Transverse colon (tissue), 4 donors: Measurements from ENCODE around the gene TPRG1L. TPM values are rescaled to one million over a fixed set of nuclear protein-coding genes. Genes with fewer than 3 reads are reported as not detected.

ENCODE experiments used
- DNase-seq: peaks from one replicate; pipeline ENCODE4 v3.0.0-alpha.2; 2019
- H3K27ac ChIP-seq, 4 donors: fragments of 200-600 bp; sonication (generic); 2 replicates each; pipeline ENCODE4 v1.5.1; 2016 to 2018; ENCODE audit warnings: inconsistent platforms in 4 of 4
- H3K27me3 ChIP-seq: fragments of 200-600 bp; sonication (generic); 2 replicates; pipeline ENCODE4 v1.5.1; 2017; ENCODE audit warnings: inconsistent platforms
- H3K36me3 ChIP-seq, 4 donors: fragments of 200-600 bp; sonication (generic); 2 replicates each; pipeline ENCODE4 v1.5.1; 2017 to 2019; ENCODE audit warnings: inconsistent platforms in 4 of 4
- H3K4me1 ChIP-seq, 4 donors: fragments of 200-600 bp; sonication (generic); 2 replicates each; pipeline ENCODE4 v1.5.1; 2017 to 2020; ENCODE audit warnings: inconsistent platforms in 4 of 4
- H3K4me3 ChIP-seq, 4 donors: fragments of 200-600 bp; sonication (generic); 1 replicate in 1 of 4; 2 replicates in 3 of 4; pipeline versions ENCODE4 v1.5.1 to v1.6.1; 2017 to 2019; ENCODE audit warnings: inconsistent platforms in 4 of 4
- H3K9me3 ChIP-seq, 2 donors: fragments of 200-600 bp; sonication (generic); 2 replicates each; pipeline ENCODE4 v1.5.1; 2017 to 2019; ENCODE audit warnings: inconsistent platforms in 2 of 2
- EP300 ChIP-seq: sonication (generic); formaldehyde crosslinking; IDR thresholded peaks from one replicate; pipeline ENCODE4 v1.6.1; 2017; ENCODE audit warnings: antibody characterized with exemption, low read depth
- POLR2A ChIP-seq: fragments of 450-650 bp; IDR thresholded peaks from one replicate; pipeline ENCODE4 v1.6.1; 2016; ENCODE audit warnings: antibody characterized with exemption, mild to moderate bottlenecking, moderate library complexity
- POLR2AphosphoS5 ChIP-seq, 3 donors: sonication (generic); formaldehyde crosslinking; IDR thresholded peaks; one replicate each; pipeline ENCODE4 v1.6.1; 2016; ENCODE audit warnings: antibody characterized with exemption in 3 of 3
- WGBS, 2 donors: methylation state at CpG; one replicate each; pipeline ENCODE4 v1.1.5; 2018; ENCODE audit warnings: low coverage in 1 of 2; 5-methylcytosine and 5-hydroxymethylcytosine counted together
- in situ Hi-C, 4 donors: fragments of 200-750 bp; cut with MboI; loops; one replicate each; pipeline versions ENCODE4 v1.15.0 to v1.15.1; 2017; ENCODE audit warnings: low sequenced_read_pairs in 3 of 4, low pct_ligation_motif_present in 1 of 4, low pct_unique_long_range_greater_than_20kb in 1 of 4
- intact Hi-C: fragments of 100-400 bp; cut with DNase I; formaldehyde crosslinking; loops from one replicate; pipeline ENCODE4 v1.15.1; 2023; ENCODE audit warnings: low total_unique reads
- total RNA-seq, 4 donors: library from RNA; depleted of rRNA; stranded (reverse); fragments of >200 nt; gene quantifications; one replicate each; pipeline ENCODE4 v1.1.0, GENCODE V29; 2016
- TF ChIP-seq, protein P1 (sequence below), 5 experiments: fragments of 200-600 bp in 3 of 5; fragments of 450-650 bp in 2 of 5; sonication (generic) in 3 of 5; IDR thresholded peaks; 1 replicate in 2 of 5; 2 replicates in 3 of 5; pipeline ENCODE4 v1.5.1; 2016 to 2017; ENCODE audit warnings: antibody characterized with exemption in 5 of 5, inconsistent platforms in 3 of 5, mild to moderate bottlenecking in 2 of 5, moderate library complexity in 1 of 5

The TPRG1L gene
- total RNA-seq, 4 donors from 2014 or later = 24.5 to 86.8 (median 56.0) TPM

DNA sequence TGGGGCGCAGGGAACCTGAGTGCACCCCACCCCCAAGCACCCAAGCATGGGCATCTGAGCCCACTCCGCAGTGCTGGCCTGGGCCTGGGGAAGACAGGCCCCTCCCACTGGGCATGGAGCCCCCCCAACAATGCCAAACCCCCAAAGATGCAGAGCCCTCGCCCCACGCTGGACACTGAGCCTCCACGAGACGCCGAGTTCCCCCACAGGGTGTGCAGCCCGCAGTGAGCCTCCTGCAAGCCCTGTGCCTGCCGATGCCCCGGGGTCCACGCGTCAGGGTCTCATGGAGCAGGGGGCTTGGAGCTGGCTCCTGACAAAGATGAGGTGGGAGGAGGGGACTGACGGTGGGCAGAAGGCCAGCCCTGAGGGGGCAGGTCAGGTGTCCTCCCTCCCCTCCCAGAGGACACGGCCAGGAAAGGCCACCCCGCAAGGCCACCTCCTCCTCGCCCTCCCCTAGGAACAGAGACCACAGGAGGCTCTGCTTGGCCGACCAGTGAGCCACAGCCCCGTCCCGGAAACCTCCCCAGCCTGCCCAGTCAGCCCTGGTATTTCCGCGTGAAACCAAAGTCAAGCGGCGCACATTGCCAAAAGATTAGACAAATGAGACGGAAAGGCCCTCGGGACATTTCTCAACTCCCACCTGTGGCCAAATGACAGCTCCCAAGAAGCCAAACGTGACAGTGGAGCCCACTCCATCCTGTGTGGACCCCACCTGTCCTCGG lies 46.9 kb upstream of the TPRG1L start:
- in situ Hi-C loops = no loop called here
- intact Hi-C loops = no loop called here
- no peak overlapping the region for H3K4me3 ChIP-seq
- TF ChIP-seq, protein P1, sequence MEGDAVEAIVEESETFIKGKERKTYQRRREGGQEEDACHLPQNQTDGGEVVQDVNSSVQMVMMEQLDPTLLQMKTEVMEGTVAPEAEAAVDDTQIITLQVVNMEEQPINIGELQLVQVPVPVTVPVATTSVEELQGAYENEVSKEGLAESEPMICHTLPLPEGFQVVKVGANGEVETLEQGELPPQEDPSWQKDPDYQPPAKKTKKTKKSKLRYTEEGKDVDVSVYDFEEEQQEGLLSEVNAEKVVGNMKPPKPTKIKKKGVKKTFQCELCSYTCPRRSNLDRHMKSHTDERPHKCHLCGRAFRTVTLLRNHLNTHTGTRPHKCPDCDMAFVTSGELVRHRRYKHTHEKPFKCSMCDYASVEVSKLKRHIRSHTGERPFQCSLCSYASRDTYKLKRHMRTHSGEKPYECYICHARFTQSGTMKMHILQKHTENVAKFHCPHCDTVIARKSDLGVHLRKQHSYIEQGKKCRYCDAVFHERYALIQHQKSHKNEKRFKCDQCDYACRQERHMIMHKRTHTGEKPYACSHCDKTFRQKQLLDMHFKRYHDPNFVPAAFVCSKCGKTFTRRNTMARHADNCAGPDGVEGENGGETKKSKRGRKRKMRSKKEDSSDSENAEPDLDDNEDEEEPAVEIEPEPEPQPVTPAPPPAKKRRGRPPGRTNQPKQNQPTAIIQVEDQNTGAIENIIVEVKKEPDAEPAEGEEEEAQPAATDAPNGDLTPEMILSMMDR (IDR thresholded peaks at IDR 0.05) = no peak
- TF ChIP-seq POLR2A (no peak), EP300 (no peak), POLR2AphosphoS5 (IDR thresholded peaks at IDR 0.05) (no peak)
- H3K9me3 ChIP-seq = no peaks in the 10 kb centered on the region
- H3K27me3 ChIP-seq = no peaks in the 10 kb centered on the region
- H3K27ac ChIP-seq = no peak overlapping the region
- 75% methylated on average over 25 of the region's 27 CpGs; no CpG with 5 or more reads in 1 of the 2 donors for WGBS, 2 donors
- no peak for DNase-seq
- no peaks in the 10 kb centered on the region for H3K4me1 ChIP-seq
- H3K36me3 ChIP-seq = no peaks in the 10 kb centered on the region

DNA sequence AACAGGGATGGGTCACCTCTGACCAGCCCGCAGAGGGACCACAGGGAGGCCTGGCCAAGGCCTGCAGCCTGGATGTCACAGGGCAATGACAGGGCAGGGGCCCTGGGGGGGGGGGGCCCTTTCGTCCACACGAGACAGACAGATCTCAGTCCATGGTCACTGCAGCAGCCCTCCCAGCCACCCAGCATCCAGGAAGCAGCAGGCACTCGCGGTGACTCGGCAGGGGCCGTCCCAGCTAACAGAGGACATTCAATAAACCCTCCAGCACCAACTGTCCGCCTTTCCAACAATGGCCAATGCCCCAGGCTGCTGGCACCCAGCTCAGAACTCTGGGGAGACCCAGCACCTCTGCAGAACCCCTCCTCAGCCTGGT lies 46.4 kb upstream of the TPRG1L start:
- no peak overlapping the region for H3K4me3 ChIP-seq
- no peak for DNase-seq
- no peaks in the 10 kb centered on the region for H3K9me3 ChIP-seq
- WGBS, 2 donors = 79% methylated on average over 8 of the region's 8 CpGs; no CpG with 5 or more reads in 1 of the 2 donors
- H3K27ac ChIP-seq = no peak overlapping the region
- H3K27me3 ChIP-seq = no peaks in the 10 kb centered on the region
- H3K36me3 ChIP-seq = no peaks in the 10 kb centered on the region
- TF ChIP-seq POLR2AphosphoS5 (IDR thresholded peaks at IDR 0.05) (no peak), EP300 (no peak)
- TF ChIP-seq, protein P1 (IDR thresholded peaks at IDR 0.05) = no peak
- no peaks in the 10 kb centered on the region for H3K4me1 ChIP-seq
- in situ Hi-C loops (no loop called here), intact Hi-C loops (no loop called here)

DNA sequence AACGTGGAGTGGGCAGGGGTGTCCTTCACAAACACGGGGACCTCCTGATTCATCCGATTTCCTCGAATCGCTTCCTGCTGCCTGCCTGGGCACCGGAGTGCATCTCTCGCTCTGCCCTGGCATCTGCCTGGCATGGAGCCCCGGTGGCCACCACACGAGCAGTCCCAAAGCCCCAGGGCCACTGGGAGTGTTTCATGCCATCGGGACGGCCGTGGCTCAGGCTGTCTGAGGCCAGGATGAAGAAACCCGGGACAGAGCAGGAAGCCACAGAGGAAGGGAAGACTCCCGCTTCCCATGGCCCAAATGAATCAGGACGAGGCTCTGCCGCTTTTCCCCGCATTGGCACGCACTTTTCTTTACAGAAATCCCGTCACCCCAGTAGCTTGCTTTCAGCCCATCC lies 45.9 kb upstream of the TPRG1L start:
- H3K36me3 ChIP-seq = no peaks in the 10 kb centered on the region
- WGBS, 2 donors = 77 to 96% methylated on average over 4 to 18 of the region's 19 CpGs
- H3K27ac ChIP-seq = no peak overlapping the region
- in situ Hi-C loops (no loop called here), intact Hi-C loops (no loop called here)
- H3K4me1 ChIP-seq = no peaks in the 10 kb centered on the region
- H3K27me3 ChIP-seq = no peaks in the 10 kb centered on the region
- no peak for DNase-seq
- no peak overlapping the region for H3K4me3 ChIP-seq
- no peaks in the 10 kb centered on the region for H3K9me3 ChIP-seq
- TF ChIP-seq EP300 (no peak), POLR2A (no peak), POLR2AphosphoS5 (IDR thresholded peaks at IDR 0.05) (no peak)
- TF ChIP-seq, protein P1 (IDR thresholded peaks at IDR 0.05) = no peak

DNA sequence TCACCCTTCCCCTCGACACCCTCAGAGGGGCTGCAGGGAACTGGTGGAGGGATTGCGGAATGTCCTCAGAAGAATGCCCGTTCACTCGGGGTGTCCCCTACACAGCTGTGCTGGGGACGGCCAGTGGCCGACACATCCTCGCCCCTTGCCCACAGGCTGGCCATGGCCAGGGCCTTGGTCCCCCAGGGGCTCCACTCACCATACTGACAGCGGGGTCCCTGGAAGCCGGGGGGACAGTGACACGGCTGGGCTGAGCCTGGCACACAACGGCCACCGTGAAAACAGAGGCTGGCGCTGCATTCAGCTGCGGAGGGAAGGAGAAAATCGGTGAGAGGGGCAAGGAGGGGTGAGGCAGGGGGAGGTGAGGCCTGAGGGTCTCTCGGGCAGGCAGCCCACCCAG lies 45.2 kb upstream of the TPRG1L start:
- no peaks in the 10 kb centered on the region for H3K4me1 ChIP-seq
- intact Hi-C loops = no loop called here
- in situ Hi-C loops = no loop called here
- H3K36me3 ChIP-seq = no peaks in the 10 kb centered on the region
- TF ChIP-seq EP300 = no peak
- H3K9me3 ChIP-seq = no peaks in the 10 kb centered on the region
- H3K27me3 ChIP-seq = no peaks in the 10 kb centered on the region
- 91 to 94% methylated on average over 6 to 12 of the region's 16 CpGs for WGBS, 2 donors
- no peak overlapping the region for H3K27ac ChIP-seq
- DNase-seq = no peak
- H3K4me3 ChIP-seq = no peak overlapping the region

DNA sequence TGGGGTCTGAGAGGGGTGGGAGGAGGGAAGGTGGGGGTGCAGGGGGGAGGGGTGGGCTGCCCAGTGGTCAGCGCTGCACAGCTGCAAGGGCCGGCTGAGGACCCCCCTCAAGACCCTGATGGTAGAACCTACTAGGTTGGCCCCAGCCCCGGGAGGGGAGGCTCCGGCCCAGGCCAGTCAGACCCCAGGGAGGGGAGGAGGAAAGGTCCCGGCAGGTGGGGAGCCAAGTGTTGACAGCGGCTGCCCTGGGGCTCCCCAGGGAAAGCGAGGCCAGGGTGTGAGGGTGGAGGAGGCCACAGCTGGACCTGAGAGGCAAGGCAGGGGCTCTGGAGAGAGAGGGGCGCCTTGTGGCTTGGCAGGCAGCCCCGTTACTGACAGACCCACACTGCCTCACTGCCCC lies 44.6 kb upstream of the TPRG1L start:
- Histone ChIP-seq H3K4me3 (no peak overlapping the region), H3K4me1 (no peaks in the 10 kb centered on the region), H3K9me3 (no peaks in the 10 kb centered on the region), H3K36me3 (no peaks in the 10 kb centered on the region), H3K27ac (no peak overlapping the region), H3K27me3 (no peaks in the 10 kb centered on the region)
- WGBS, 2 donors = 75% methylated on average over 9 of the region's 9 CpGs; no CpG with 5 or more reads in 1 of the 2 donors
- intact Hi-C loops = no loop called here
- in situ Hi-C loops = no loop called here
- no peak for DNase-seq
- TF ChIP-seq POLR2A = no peak
- TF ChIP-seq EP300 = no peak
- TF ChIP-seq POLR2AphosphoS5 (IDR thresholded peaks at IDR 0.05) = no peak
- TF ChIP-seq, protein P1 (IDR thresholded peaks at IDR 0.05) = no peak
